OCI-LY1 (cell line): Measurements from ENCODE around the gene DCLRE1C.

Source experiments
- H2AFZ ChIP-seq: fragments of 200-600 bp; sonication (generic), shearing (Covaris generic); 2 replicates; pipeline ENCODE4 v1.6.0; 2014; ENCODE audit warnings: antibody characterized with exemption, mild to moderate bottlenecking, low read length
- H3F3A ChIP-seq: fragments of 200-600 bp; sonication (generic), shearing (Covaris generic); 2 replicates; pipeline ENCODE4 v1.6.0; 2014; ENCODE audit warnings: mild to moderate bottlenecking, antibody characterized with exemption, low read length, moderate library complexity; ENCODE audit not compliant: insufficient read depth
- H3K27ac ChIP-seq: fragments of 200-600 bp; sonication (generic); 2 replicates; pipeline ENCODE4 v1.5.1; 2014; ENCODE audit warnings: low read length, mixed run types, mild to moderate bottlenecking, low read depth; ENCODE audit not compliant: poor library complexity, severe bottlenecking
- H3K27me3 ChIP-seq: fragments of 200-600 bp; sonication (generic); 2 replicates; pipeline ENCODE4 v1.6.0; 2014; ENCODE audit warnings: antibody characterized with exemption, mild to moderate bottlenecking, low read length, moderate library complexity; ENCODE audit not compliant: insufficient read depth
- H3K36me3 ChIP-seq: fragments of 200-600 bp; sonication (generic); 2 replicates; pipeline ENCODE4 v1.6.1; 2014; ENCODE audit warnings: mild to moderate bottlenecking, antibody characterized with exemption, low read length, moderate library complexity, mixed read lengths; ENCODE audit not compliant: insufficient read depth
- H3K4me1 ChIP-seq: fragments of 200-600 bp; sonication (generic); 2 replicates; pipeline ENCODE4 v1.5.1; 2014; ENCODE audit warnings: mild to moderate bottlenecking, low read length, moderate library complexity; ENCODE audit not compliant: insufficient read depth, severe bottlenecking
- H3K4me2 ChIP-seq: fragments of 200-600 bp; sonication (generic), shearing (Covaris generic); 2 replicates; pipeline ENCODE4 v1.6.1; 2014; ENCODE audit warnings: low read length
- H3K4me3 ChIP-seq: fragments of 200-600 bp; sonication (generic); 2 replicates; pipeline ENCODE4 v1.5.1; 2014; ENCODE audit warnings: low read length, low read depth, mild to moderate bottlenecking, mixed read lengths; ENCODE audit not compliant: poor library complexity, severe bottlenecking
- H3K79me2 ChIP-seq: fragments of 200-600 bp; shearing (Covaris generic); 2 replicates; pipeline ENCODE4 v1.6.1; 2016; ENCODE audit warnings: mixed run types, low read length, mixed read lengths; ENCODE audit not compliant: insufficient read depth
- H3K9ac ChIP-seq: fragments of 200-600 bp; sonication (generic), shearing (Covaris generic); 2 replicates; pipeline ENCODE4 v1.6.1; 2014; ENCODE audit warnings: mild to moderate bottlenecking, low read length, mixed read lengths
- H3K9me2 ChIP-seq: fragments of 200-600 bp; sonication (generic), shearing (Covaris generic); 2 replicates; pipeline ENCODE4 v1.6.1; 2014; ENCODE audit warnings: low read depth, mild to moderate bottlenecking, low read length, mixed read lengths
- H3K9me3 ChIP-seq: fragments of 200-600 bp; shearing (Covaris generic); 2 replicates; pipeline ENCODE4 v1.6.1; 2014; ENCODE audit warnings: low read length, mixed read lengths
- H4K20me1 ChIP-seq: fragments of 200-600 bp; sonication (generic), shearing (Covaris generic); 2 replicates; pipeline ENCODE4 v1.6.0; 2016; ENCODE audit warnings: mild to moderate bottlenecking, low read length; ENCODE audit not compliant: insufficient read depth
- CTCF ChIP-seq: fragments of 200-600 bp; sonication (generic), shearing (Covaris generic); IDR thresholded peaks from 2 replicates; pipeline ENCODE4 v1.5.1; 2017; ENCODE audit warnings: mild to moderate bottlenecking, antibody characterized with exemption, low read length, moderate library complexity, mixed read lengths
- EZH2 ChIP-seq: fragments of 200-600 bp; sonication (generic), shearing (Covaris generic); IDR thresholded peaks from 2 replicates; pipeline ENCODE4 v1.8.0; 2017; ENCODE audit warnings: borderline replicate concordance, mixed run types, mild to moderate bottlenecking, antibody characterized with exemption, low read length, moderate library complexity, mixed read lengths

DCLRE1C gene

DNA sequence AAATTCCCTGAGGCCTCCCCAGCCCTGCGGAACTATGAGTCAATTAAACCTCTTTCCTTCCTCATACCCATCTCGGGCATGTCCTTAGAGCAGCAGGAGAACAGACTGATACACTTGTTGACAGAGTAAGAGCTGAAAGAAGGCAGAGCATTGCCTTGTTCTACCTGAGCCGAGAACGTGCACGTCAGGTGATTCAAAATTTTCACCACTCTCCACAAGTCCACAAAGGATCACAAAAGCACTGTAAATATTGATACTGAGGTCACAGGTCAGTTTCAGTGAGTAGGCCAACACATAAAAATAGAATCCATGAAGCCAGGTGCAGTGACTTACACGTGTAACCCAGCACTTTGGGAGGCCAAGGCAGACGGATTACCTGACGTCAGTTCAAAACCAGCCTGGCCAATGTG lies 27.8 kb downstream of the DCLRE1C start:
- Histone ChIP-seq H3K9ac (no peak overlapping the region), H3K9me3 (no peaks in the 10 kb centered on the region), H3K4me1 (no peaks in the 10 kb centered on the region), H3K27ac (no peak overlapping the region), H2AFZ (no peak overlapping the region), H3K79me2 (no peaks in the 10 kb centered on the region), H3F3A (no peaks in the 10 kb centered on the region), H3K27me3 (no peaks in the 10 kb centered on the region), H3K9me2 (no peaks in the 10 kb centered on the region), H3K4me3 (no peak overlapping the region), H4K20me1 (no peaks in the 10 kb centered on the region), H3K4me2 (no peak overlapping the region), H3K36me3 (peaks cover 94% of the 10 kb centered on the region)
- TF ChIP-seq CTCF, result no peak
- TF ChIP-seq EZH2, result no peak

DNA sequence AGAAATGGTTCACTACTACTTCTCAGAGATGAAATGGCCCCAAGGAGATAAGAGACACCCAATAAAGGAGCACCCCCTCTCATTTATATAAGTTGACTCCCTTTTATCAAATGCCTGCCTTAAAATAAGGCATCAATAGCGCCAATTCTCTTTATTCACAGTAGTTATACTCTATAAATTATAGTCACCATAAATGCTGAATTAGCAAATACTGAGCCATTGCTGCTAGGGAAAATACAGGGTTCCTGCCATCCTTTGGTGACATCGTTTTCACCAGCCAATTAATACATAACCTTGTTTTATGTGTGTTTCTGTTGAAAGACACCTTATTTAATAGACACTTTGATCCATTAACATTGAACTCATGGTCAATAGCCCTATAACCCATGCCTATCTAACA lies 28.6 kb downstream of the DCLRE1C start:
- peaks cover 94% of the 10 kb centered on the region for H3K36me3 ChIP-seq
- no peak overlapping the region for H3K27ac ChIP-seq
- no peak overlapping the region for H3K4me3 ChIP-seq

DNA sequence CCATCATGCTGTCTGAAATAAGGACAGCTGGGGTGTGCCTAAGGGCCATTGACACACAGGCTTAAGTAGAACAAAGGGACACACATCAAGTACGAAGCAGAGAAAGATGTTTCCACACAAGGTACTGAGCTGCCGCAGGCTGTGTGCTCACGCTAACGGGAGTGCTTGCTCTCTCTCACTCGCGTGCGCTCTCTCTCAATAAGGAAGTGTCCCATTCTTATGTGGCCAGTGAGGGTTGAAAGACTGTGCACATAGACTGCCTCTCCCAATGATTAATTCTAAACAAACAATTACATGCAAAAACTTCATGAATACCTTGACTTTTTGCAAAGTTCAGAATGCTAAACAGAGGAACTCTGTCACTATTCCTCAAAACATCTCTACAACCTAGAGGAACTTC lies 29.9 kb downstream of the DCLRE1C start:
- H3K27me3 ChIP-seq, result no peaks in the 10 kb centered on the region
- H3K36me3 ChIP-seq, result peaks cover 97% of the 10 kb centered on the region
- no peak overlapping the region for H3K4me2 ChIP-seq
- H3K4me3 ChIP-seq, result no peak overlapping the region
- H3K79me2 ChIP-seq, result no peaks in the 10 kb centered on the region
- no peaks in the 10 kb centered on the region for H4K20me1 ChIP-seq
- H3K27ac ChIP-seq, result no peak overlapping the region
- no peaks in the 10 kb centered on the region for H3F3A ChIP-seq
- no peaks in the 10 kb centered on the region for H3K4me1 ChIP-seq
- TF ChIP-seq CTCF (no peak), EZH2 (no peak)
- H2AFZ ChIP-seq, result no peak overlapping the region
- no peaks in the 10 kb centered on the region for H3K9me2 ChIP-seq
- no peak overlapping the region for H3K9ac ChIP-seq
- peaks cover 2% of the 10 kb centered on the region; the same call in 1 of the 2 replicates for H3K9me3 ChIP-seq

More for the DNA sequence above, 28.6 kb downstream of the DCLRE1C start:
- Histone ChIP-seq H2AFZ (no peak overlapping the region), H4K20me1 (no peaks in the 10 kb centered on the region), H3F3A (no peaks in the 10 kb centered on the region), H3K9me2 (no peaks in the 10 kb centered on the region), H3K79me2 (no peaks in the 10 kb centered on the region), H3K27me3 (no peaks in the 10 kb centered on the region), H3K4me2 (no peak overlapping the region), H3K4me1 (no peaks in the 10 kb centered on the region), H3K9ac (no peak overlapping the region), H3K9me3 (no peaks in the 10 kb centered on the region)
- TF ChIP-seq EZH2 (no peak), CTCF (no peak)
